GM12875 (cell line): ENCODE results near the gene RNF111.

Source experiments
- H3K4me3 ChIP-seq: one replicate; pipeline ENCODE4 v1.5.1; 2011; ENCODE audit warnings: low read depth, low read length, control low read depth
- TF ChIP-seq, protein P1 (sequence below): IDR thresholded peaks from 2 replicates; pipeline ENCODE4 v1.5.1; 2011; ENCODE audit warnings: low read depth, mild to moderate bottlenecking, control low read depth, inconsistent platforms, low read length, moderate library complexity, borderline replicate concordance; ENCODE audit not compliant: insufficient read depth

The RNF111 gene

GRCh38 chr15:58962136-58962535 lies 25.3 kb upstream of the RNF111 start:
- TF ChIP-seq, protein P1, sequence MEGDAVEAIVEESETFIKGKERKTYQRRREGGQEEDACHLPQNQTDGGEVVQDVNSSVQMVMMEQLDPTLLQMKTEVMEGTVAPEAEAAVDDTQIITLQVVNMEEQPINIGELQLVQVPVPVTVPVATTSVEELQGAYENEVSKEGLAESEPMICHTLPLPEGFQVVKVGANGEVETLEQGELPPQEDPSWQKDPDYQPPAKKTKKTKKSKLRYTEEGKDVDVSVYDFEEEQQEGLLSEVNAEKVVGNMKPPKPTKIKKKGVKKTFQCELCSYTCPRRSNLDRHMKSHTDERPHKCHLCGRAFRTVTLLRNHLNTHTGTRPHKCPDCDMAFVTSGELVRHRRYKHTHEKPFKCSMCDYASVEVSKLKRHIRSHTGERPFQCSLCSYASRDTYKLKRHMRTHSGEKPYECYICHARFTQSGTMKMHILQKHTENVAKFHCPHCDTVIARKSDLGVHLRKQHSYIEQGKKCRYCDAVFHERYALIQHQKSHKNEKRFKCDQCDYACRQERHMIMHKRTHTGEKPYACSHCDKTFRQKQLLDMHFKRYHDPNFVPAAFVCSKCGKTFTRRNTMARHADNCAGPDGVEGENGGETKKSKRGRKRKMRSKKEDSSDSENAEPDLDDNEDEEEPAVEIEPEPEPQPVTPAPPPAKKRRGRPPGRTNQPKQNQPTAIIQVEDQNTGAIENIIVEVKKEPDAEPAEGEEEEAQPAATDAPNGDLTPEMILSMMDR: no peak
- H3K4me3 ChIP-seq: no peak overlapping the region

GRCh38 chr15:58962662-58963565 lies 24.5 kb upstream of the RNF111 start:
- no peak overlapping the region for H3K4me3 ChIP-seq
- TF ChIP-seq, protein P1: no peak

GRCh38 chr15:58966698-58967097 lies 20.8 kb upstream of the RNF111 start:
- H3K4me3 ChIP-seq: no peak overlapping the region
- TF ChIP-seq, protein P1: no peak

- no peak overlapping the region for H3K4me3 ChIP-seq
- TF ChIP-seq, protein P1: no peak
Measured at GRCh38 chr15:58967479-58967878, 20.0 kb upstream of the RNF111 start.

DNA sequence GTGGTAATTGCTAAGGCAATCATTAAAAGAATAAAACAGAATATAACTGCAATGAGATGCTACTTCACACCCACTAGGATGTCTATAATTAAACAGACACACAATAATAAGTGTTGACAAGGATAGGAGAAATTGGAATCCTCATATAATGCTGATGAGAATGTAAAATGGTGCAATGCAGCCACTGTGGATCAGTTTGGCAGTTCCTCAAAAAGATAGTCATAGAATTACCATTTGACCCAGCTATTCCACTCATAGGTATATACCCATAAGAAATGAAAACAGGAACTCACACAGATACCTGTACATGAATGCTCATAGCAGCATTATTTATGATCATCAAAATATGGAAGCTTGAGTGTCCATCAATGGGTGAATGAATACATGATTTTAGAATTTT lies 9.6 kb upstream of the RNF111 start:
- H3K4me3 ChIP-seq: no peak overlapping the region
- TF ChIP-seq, protein P1: no peak

- TF ChIP-seq, protein P1: 0 out of 2 replicates have a peak, but pooled peaks have one; percentile 9
- H3K4me3 ChIP-seq: no peak overlapping the region
Measured at GRCh38 chr15:58980351-58980939, 7.0 kb upstream of the RNF111 start.
